Adrenal gland (tissue), 12 donors: Measurements from ENCODE around the gene SRSF2. TPM values are rescaled to one million over a fixed set of nuclear protein-coding genes. Genes with fewer than 3 reads are reported as not detected.

Source experiments
- DNase-seq, 7 donors: peaks; one replicate each; pipeline ENCODE4 v3.0.0-alpha.2; 2019 to 2020
- H3K27ac ChIP-seq, 5 donors: fragments of 200-600 bp; sonication (generic) in 4 of 5; 1 replicate in 3 of 5; 2 replicates in 2 of 5; pipeline versions ENCODE4 v1.5.1 to v1.8.0; 2016 to 2020; ENCODE audit warnings: mild to moderate bottlenecking in 1 of 5
- H3K27me3 ChIP-seq: fragments of 200-600 bp; 2 replicates; pipeline ENCODE4 v1.8.0; 2021
- H3K36me3 ChIP-seq, 2 donors: fragments of 200-600 bp; replicated peaks in 1 of 2; 1 replicate in 1 of 2; 2 replicates in 1 of 2; pipeline versions ENCODE4 v1.5.1 to v1.8.0; 2018 to 2022
- H3K4me1 ChIP-seq, 2 donors: fragments of 200-600 bp; replicated peaks in 1 of 2; 1 replicate in 1 of 2; 2 replicates in 1 of 2; pipeline versions ENCODE4 v1.5.1 to v1.8.0; 2018 to 2021
- H3K4me3 ChIP-seq, 4 donors: fragments of 200-600 bp; sonication (generic) in 3 of 4; one replicate each; pipeline ENCODE4 v1.5.1; 2016 to 2018
- H3K9me3 ChIP-seq, 3 donors: fragments of 200-600 bp; sonication (generic) in 1 of 3; replicated peaks in 1 of 3; 1 replicate in 2 of 3; 2 replicates in 1 of 3; pipeline versions ENCODE4 v1.5.1 to v1.8.0; 2016 to 2021
- CTCF ChIP-seq, 6 experiments: fragments of 450-650 bp in 4 of 6; fragments of 200-600 bp in 2 of 6; sonication (generic) in 1 of 6; IDR thresholded peaks; 1 replicate in 5 of 6; 2 replicates in 1 of 6; pipeline versions ENCODE4 v1.5.1 to v1.8.0; 2016 to 2021; ENCODE audit warnings: antibody characterized with exemption in 6 of 6, mild to moderate bottlenecking in 2 of 6, moderate library complexity in 1 of 6
- POLR2A ChIP-seq, 2 donors: fragments of 450-650 bp; IDR thresholded peaks; one replicate each; pipeline ENCODE4 v1.6.1; 2017; ENCODE audit warnings: antibody characterized with exemption in 2 of 2, mild to moderate bottlenecking in 2 of 2, moderate library complexity in 1 of 2
- WGBS, 4 donors: extraction: QIAGEN DNeasy Blood & Tissue Kit in 2 of 4; methylation state at CpG; one replicate each; pipeline versions ENCODE4 v1.1.5 to v1.1.7; 2013 to 2017; 5-methylcytosine and 5-hydroxymethylcytosine counted together
- intact Hi-C, 2 donors: fragments of 100-400 bp; cut with DNase I; formaldehyde crosslinking; loops; one replicate each; pipeline versions ENCODE4 v1.14.1 to v1.15.0; 2022 to 2023
- polyA plus RNA-seq, 3 donors: library from polyadenylated mRNA; stranded (reverse); fragments of 200-250 nt in 2 of 3; fragments of 350-450 nt in 1 of 3; fragmentation: Illumina TruSeq in 1 of 3; extraction: RNeasy Lipid Tissue Mini Kit (QIAGEN cat#74804) in 1 of 3; gene quantifications; one replicate each; pipeline ENCODE4 v1.2.3, GENCODE V29; 2013 to 2014
- total RNA-seq, 9 donors: library from RNA; depleted of rRNA in 4 of 9; stranded (reverse); fragments of >200 nt in 4 of 9; fragments of 120-200 nt in 1 of 9; fragmentation: NEBNext Ultra II Directional in 1 of 9; extraction: Animal tissue kit (Norgen Biotek cat#: 25700) in 1 of 9; gene quantifications; one replicate each; pipeline versions ENCODE4 v1.1.0 to v1.2.4, GENCODE V29; 2013 to 2023
- donor health status: healthy with polysubstance abuse.
- donor health status: Bipolar disorder and iron deficiency.
- donor health status: DM: yes; HTN: yes; CAD: no.
- donor health status: DM: no; HTN: no; CAD: no.
- donor health status: DM: no; HTN: no; CAD: no.
- donor health status: DM: yes; HTN: yes; CAD: no.

Gene SRSF2
- total and polyA plus RNA-seq, 12 donors = 103 to 269 (median 194) TPM

- Histone ChIP-seq H3K36me3 (no peaks in the 10 kb centered on the region), H3K27ac (peak overlapping the region in 3 of 5 donors; percentile 92 to 99 (median 95)), H3K4me1 (peaks cover 44 to 72% of the 10 kb centered on the region in 2 donors), H3K4me3 (no peak overlapping the region), H3K27me3 (no peaks in the 10 kb centered on the region), H3K9me3 (no peaks in the 10 kb centered on the region)
- peak in 1 of 2 donors; percentile 5 for TF ChIP-seq POLR2A (IDR thresholded peaks at IDR 0.05)
- TF ChIP-seq CTCF (IDR thresholded peaks at IDR 0.05) = no peak
- no peak for DNase-seq
- intact Hi-C loops = no loop called here
- 57 to 74% (median 70%) methylated on average over 14 to 16 of the region's 16 CpGs for WGBS, 4 donors
Observed at GRCh38 chr17:76695059-76695831, 41.9 kb downstream of the SRSF2 start.

GRCh38 chr17:76691379-76692191 is 45.5 kb downstream of the SRSF2 start:
- Histone ChIP-seq H3K9me3 (no peaks in the 10 kb centered on the region), H3K4me3 (no peak overlapping the region), H3K27me3 (no peaks in the 10 kb centered on the region), H3K27ac (peak overlapping the region in 2 of 5 donors; percentile 41 to 46), H3K36me3 (no peaks in the 10 kb centered on the region), H3K4me1 (peaks cover 31 to 72% of the 10 kb centered on the region in 2 donors)
- 72 to 86% (median 82%) methylated on average over 14 of the region's 14 CpGs for WGBS, 4 donors
- no peak for DNase-seq
- TF ChIP-seq POLR2A (IDR thresholded peaks at IDR 0.05) (no peak), CTCF (IDR thresholded peaks at IDR 0.05) (no peak)
- intact Hi-C loops = no loop called here

GRCh38 chr17:76690596-76691280 is 46.4 kb downstream of the SRSF2 start:
- Histone ChIP-seq H3K4me3 (no peak overlapping the region), H3K36me3 (peaks cover 0 to 5% of the 10 kb centered on the region in 2 donors), H3K27me3 (no peaks in the 10 kb centered on the region), H3K27ac (peak overlapping the region in 2 of 5 donors; percentile 41 to 46), H3K4me1 (peaks cover 26 to 70% of the 10 kb centered on the region in 2 donors), H3K9me3 (no peaks in the 10 kb centered on the region)
- 87 to 92% (median 89%) methylated on average over 11 to 13 of the region's 13 CpGs for WGBS, 4 donors
- no peak for TF ChIP-seq CTCF (IDR thresholded peaks at IDR 0.05)
- no peak for TF ChIP-seq POLR2A (IDR thresholded peaks at IDR 0.05)
- DNase-seq = no peak
- intact Hi-C loops = no loop called here

GRCh38 chr17:76689859-76690258 is 47.3 kb downstream of the SRSF2 start:
- Histone ChIP-seq H3K27ac (peak overlapping the region in 3 of 5 donors; percentile 89 to 95 (median 93)), H3K27me3 (no peaks in the 10 kb centered on the region), H3K4me1 (peaks cover 26 to 68% of the 10 kb centered on the region in 2 donors), H3K9me3 (no peaks in the 10 kb centered on the region), H3K36me3 (peaks cover 0 to 12% of the 10 kb centered on the region in 2 donors), H3K4me3 (no peak overlapping the region)
- intact Hi-C loops = no loop called here
- TF ChIP-seq CTCF (IDR thresholded peaks at IDR 0.05) (no peak), POLR2A (IDR thresholded peaks at IDR 0.05) (no peak)
- 81 to 89% (median 86%) methylated on average over 11 of the region's 11 CpGs for WGBS, 4 donors
- DNase-seq = no peak
